Astrocyte of the hippocampus (primary cell): ENCODE measurements around the gene OR52E5.

ENCODE experiments used
- DNase-seq: peaks from one replicate; pipeline ENCODE4 v3.0.0; 2011; ENCODE audit warnings: low read depth, low spot score

Gene OR52E5

DNA sequence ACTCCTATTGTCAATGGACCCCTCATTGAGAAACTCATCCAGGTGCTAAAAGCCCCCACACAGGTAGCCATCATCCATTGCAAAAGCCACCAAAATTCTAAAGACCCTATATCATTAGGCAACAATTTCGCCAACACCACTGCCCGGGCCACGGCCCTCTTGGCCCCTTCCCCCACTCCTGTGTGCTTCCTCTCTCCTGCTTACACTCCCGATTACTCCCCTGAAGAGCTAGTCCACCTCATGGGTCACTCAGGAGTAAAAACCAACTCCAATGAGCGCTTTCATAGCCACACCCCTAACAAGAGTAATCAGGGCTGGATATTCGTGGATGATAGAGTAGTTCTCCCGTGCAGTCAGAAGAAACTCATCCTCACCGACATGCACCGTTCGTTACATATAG, 40.1 kb downstream of the OR52E5 start:
- no peak for DNase-seq

DNA sequence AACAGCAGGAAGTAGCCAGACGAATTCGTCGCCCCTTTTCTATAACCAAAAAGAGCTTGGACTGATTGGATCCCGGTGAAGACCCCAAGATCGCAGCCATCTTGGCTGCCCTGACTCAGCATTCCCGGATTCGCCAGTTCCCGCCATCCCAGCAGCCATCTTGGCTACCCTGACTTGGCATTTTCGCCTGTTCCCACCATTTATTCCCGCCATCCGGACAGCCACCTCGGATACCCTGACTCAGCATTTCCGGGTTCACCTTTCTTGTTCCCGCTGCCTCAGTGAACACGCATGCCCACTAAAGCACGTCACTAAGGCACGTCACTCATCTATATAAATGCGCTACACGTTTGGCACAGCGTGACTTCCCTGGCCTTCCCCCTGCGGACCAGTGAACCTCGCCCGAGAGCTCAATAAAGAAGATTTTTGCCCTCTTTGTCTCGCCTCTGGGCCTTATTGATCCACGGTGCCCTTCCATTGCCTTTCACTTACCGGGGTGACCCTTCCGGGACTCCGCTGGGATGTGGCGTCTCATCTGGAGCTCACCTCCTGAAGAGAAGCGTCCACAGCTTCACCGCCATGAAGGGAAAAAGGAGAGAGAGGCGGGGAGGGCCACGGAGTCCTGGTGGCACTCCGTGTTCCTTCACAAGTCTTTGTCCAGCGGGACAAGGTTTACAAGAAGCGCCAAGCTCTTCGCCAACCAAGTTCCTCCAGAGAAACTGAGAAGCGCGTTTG, 45.0 kb downstream of the OR52E5 start:
- DNase-seq, result no peak

DNA sequence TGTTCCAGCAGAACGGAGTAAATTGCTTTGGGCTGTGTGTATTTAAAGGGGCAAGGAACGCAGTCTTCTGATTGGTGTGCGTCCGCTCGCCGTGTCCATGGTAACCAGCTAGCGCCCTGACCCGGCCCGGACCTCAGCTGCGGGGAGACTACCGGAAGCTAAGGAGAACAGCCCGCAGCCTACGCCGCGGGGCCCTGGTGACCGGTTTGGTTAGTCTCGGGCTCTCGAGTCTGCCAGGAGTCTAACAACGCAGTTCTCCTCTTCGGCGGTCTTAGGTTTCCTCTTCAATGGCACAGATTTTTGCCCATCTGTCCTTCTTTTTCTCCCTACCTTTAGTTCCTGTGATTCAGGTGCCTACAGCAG, 45.6 kb downstream of the OR52E5 start:
- no peak for DNase-seq

DNA sequence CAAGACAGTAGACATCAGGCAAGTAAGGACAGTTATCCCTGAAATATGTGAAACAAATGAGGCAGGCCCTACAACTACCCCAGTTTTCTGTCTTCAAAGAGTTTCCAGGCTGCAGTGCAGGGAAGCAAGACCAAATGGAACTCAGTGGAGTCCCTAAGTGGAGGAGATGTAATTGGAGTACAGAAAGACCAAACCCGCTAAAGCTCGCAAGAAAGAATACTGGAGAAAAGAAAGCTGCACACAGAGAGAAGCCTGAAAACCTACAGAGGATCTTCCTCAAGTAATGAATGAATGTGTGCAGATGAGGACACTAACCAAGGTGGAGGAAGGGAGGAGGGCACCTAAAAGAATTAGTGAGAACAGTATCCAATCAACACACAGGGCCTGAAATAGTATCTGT, 47.7 kb downstream of the OR52E5 start:
- no peak for DNase-seq

DNA sequence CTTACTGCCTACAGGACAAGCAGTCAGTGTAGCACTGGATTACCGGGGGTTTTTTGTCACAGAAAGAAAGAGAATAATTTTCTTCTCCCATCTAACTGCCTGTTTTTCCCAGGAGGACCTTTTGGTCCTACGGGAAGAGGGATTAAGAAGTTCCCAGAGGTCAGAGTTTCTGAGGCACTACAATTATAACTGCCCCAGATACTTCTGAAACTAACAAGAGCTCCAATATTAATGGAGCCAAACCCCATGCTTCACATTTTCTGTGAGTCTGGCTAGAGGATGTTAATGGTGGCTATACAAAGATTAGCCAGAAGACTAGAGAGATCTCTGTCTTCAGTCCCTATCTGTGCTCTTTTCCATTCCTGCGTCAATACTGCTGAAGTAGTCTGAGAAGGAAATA, 48.9 kb downstream of the OR52E5 start, which contains the start of gene OR56A3:
OR56A3 (plus strand) TSS at position 301 of the 400 bp plus-strand sequence. CDS start 5,096 bp downstream, outside the sequence.
- no peak for DNase-seq
